ENCODE measurements around the gene SLC26A4.
"Not testable (repeated sequence)": the region's sequence is repeated elsewhere in the genome, so short reads cannot be mapped to it uniquely, and the experiment has no call there.

Gene SLC26A4

GRCh38 chr7:107660381-107661080 is at the start of gene SLC26A4:
TSS of gene SLC26A4 (plus strand) at chr7:107660828. CDS start at chr7:107661642, 814 bp downstream.
- DNase-seq (ENCODE audit: low read depth in 2 of 2), result no peak

GRCh38 chr7:107613439-107613838 is 47.2 kb upstream of the SLC26A4 start:
- no peak for DNase-seq (ENCODE audit: low read depth in 2 of 2)

DNA sequence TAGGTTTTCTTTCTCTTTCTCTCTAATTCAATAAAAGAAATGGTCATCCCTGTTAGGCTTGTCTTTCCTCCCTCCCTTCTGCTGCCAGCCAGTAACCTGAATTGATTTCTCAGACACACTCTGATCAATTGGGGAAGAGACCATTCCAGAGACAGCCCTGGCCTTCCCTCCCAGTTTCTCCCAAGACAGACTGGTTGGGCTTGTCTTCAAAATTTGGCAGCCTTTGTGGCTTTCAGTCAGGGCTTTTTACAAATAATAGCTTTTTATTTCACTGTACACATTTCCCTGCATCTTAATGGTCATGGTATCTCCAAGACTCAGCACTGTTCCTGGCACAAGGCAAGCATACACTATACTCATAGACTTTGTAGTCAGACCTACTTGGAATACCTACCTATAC is 46.7 kb upstream of the SLC26A4 start:
- no peak for DNase-seq (ENCODE audit: low read depth in 2 of 2)

- peak; percentile 81 to 84 for DNase-seq (ENCODE audit: low read depth in 2 of 2)
These were observed 46.2 kb upstream of the SLC26A4 start for GRCh38 chr7:107614425-107614824.

GRCh38 chr7:107615910-107616680 is 44.5 kb upstream of the SLC26A4 start:
- DNase-seq (ENCODE audit: low read depth in 2 of 2), result no peak

DNA sequence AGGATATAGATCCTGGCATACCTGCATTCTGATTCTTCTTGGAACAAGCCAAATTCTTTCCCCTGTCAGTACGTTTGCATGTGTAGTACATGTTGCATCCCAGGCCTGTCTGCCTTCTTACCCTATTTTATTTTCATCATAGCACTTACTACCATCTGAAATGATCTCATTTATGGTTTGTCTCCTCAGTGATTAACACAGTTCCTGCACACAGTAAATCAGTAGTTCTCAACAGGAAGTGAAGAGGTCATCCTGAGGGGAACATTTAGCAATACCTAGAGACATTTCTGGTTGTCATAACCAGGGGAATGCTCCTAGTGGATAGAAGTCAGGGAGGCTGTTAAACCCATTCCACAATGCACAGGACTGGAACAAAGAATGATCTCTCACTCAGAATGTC is 38.2 kb upstream of the SLC26A4 start:
- DNase-seq (ENCODE audit: low read depth in 2 of 2), result peak; percentile 61 to 66

DNA sequence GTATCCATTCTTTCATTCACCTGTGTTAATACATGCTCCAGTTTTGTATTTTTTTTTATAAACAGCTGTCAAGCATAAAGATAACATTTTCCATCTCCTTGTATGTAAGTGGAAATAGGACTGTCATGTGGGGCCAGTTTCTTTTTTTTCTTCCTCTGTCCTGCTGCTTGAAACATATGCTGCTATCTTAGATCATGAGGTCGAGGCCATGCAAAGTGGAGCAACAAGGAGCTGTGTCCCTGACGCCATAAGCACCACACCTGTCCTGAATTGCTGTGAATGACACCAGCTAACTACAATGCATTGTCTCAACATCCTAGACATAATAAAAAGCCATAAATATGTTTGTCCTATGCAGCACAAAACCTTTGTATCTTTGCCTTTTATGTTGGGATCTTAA is 37.7 kb upstream of the SLC26A4 start:
- DNase-seq (ENCODE audit: low read depth in 2 of 2), result no peak

- no peak for DNase-seq (ENCODE audit: low read depth in 2 of 2)
These were observed 33.6 kb upstream of the SLC26A4 start for GRCh38 chr7:107627002-107627401.

DNA sequence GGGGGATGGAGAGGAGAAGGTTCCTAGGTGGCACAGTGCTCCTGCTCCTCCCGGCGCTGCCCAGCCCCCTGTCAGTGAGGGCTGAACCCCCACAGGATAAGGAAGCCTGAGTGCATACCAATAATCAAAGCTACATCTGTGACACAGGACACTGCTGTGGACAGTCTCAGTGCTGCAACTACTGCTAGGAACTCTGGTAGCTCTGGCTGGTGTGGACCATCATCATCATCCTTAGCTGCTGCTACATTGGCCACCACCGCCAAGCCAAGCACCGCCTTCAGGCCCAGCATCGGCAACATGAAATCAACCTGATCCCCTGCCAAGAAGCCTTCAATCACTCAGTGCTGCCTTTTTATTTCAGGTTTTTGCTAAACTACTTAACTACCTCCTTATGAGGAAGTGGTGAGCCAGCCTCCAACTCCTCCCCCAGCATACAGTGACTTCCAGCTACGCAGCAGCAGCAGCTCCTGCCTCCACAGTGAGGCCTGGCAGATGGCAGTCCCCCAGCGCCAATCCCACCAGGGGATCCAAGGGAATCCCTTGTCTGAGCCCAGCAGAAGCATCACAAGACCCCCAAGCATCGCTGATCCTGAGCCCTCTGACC is 32.1 kb upstream of the SLC26A4 start:
- DNase-seq (ENCODE audit: low read depth in 2 of 2), result no peak

- no peak for DNase-seq (ENCODE audit: low read depth in 2 of 2)
These were observed 30.3 kb upstream of the SLC26A4 start for GRCh38 chr7:107630342-107630741.

- no peak for DNase-seq (ENCODE audit: low read depth in 2 of 2)
These were observed 28.8 kb upstream of the SLC26A4 start for GRCh38 chr7:107631588-107632491.

DNA sequence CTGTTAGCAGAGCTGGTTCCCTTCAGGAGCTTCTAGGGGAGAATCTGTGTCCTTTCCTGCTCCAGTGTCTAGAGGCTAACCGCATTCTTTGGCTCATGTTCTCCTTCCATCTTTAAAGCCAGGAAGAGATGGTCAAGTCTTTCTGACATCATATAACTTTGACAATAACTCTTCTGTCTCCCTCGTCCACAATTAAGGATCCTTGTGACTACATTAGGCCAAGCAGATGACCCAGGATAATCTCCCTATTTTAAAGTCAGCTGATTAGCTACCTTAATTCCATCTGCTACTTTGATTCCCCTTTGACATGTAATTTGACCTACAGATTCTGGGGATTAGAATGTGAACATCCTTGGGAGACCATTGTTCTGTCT is 28.1 kb upstream of the SLC26A4 start:
- DNase-seq (ENCODE audit: low read depth in 2 of 2), result no peak

GRCh38 chr7:107638594-107638993 is 22.0 kb upstream of the SLC26A4 start:
- no peak for DNase-seq (ENCODE audit: low read depth in 2 of 2)

- not testable (repeated sequence) for DNase-seq (ENCODE audit: low read depth in 2 of 2)
These were observed 21.6 kb upstream of the SLC26A4 start for GRCh38 chr7:107639070-107639469.

- no peak for DNase-seq (ENCODE audit: low read depth in 2 of 2)
These were observed 19.0 kb upstream of the SLC26A4 start for GRCh38 chr7:107641676-107642075.

GRCh38 chr7:107642501-107642900 is 18.1 kb upstream of the SLC26A4 start:
- DNase-seq (ENCODE audit: low read depth in 2 of 2), result no peak

DNA sequence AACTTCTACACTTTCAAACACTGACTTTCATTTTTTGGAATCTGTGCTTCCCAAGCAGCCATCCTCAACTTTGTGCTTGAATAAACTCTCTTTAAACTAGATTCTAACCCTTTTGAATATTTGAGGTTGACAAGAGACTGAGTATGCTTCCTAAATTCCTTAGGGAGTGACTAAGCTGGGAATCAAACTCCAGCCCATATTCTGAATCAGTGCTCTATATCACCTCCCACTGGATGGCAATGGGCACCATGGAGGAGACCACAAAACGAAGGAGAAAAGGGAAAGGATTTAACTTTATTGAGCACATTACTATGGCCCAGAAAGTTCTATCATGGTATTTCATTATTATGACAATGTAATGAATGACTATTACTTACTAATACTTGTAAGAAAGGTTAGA is 17.2 kb upstream of the SLC26A4 start:
- DNase-seq (ENCODE audit: low read depth in 2 of 2), result peak in 1 of 2 experiments; percentile 15

DNA sequence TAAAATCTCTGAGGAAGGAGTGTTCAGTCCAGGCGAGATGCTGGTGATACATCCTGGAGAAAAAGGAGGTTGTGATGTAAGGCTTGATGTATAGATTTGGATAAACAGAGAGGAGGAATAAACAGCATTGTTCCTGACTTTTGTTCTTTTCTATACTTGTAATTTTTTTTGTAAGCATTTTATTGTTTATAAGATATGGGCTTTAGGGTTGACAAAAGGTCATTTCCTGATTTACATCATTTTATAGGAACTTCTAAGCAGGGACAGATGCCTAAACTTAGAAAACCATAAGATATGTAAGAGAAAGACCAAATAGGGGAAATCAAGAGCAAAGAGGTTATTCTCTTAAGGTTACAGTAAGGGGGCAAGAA is 16.7 kb upstream of the SLC26A4 start:
- DNase-seq (ENCODE audit: low read depth in 2 of 2), result no peak

- DNase-seq (ENCODE audit: low read depth in 2 of 2), result peak; percentile 60 to 65
These were observed 16.2 kb upstream of the SLC26A4 start for GRCh38 chr7:107644309-107644974.

- DNase-seq (ENCODE audit: low read depth in 2 of 2), result no peak
These were observed 8.0 kb upstream of the SLC26A4 start for GRCh38 chr7:107652642-107653041.

DNA sequence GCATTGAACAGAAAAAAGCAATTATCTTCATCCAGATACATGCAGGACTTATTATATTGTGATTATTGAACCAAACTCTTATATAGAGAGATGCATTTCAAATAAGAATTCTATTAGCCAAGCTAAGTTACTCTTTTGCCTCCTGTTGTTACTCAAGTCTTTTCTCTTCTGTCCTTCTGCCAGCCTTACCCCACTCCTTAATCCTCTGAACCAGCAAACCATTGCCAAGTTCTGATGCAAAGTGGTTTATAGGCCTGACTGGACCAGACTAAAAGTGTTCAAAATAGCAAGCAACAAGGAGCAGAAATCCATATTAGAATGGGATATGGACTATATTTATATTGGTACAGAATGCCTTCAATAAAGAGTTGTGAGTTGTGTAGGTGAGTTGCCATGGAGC is 2.2 kb upstream of the SLC26A4 start:
- no peak for DNase-seq (ENCODE audit: low read depth in 2 of 2)

Data from fibroblast of skin of left biceps (primary cell).